ENCODE results near the gene NOA1.

DNA sequence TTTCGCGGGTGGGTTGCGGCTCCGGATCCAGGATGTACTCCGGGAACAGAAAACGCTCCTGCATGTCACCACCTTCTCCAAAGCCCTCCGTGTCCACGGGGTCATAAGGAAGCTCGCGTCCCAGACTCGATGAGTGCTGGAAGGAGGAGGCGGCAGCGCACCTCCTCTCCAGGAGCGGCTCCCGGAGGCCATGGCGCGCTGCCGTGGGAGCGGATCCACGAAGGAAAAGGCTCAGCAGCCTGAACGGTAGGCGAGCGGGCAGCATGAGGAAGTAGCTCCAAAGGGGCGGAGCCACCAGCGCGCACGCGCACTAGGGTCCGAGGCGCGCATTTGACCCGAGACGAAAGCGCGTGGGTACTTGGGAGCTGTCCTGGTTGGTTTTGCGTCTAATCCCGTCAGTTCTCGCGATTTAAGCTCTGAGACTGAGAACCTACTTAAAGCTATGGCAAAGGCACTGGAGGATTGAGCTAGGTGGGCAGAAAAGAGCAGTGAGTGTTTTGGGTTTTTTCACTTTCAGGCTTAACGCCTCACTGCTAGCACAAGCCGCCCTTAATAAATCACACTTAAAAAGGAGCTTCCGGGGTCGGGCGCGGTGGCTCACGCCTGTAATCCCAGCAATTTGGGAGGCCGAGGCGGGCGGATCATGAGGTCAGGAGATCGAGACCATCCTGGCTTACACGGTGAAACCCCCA is at the start of gene NOA1:
- TF ChIP-seq POLR2AphosphoS5 (IDR thresholded peaks at IDR 0.05) (peak; percentile 96), CTCF (IDR thresholded peaks at IDR 0.05) (no peak)

All from prostate gland (tissue), 2 donors.